Neural progenitor cell (in vitro differentiated cells): Measurements from ENCODE around the gene FAM234B. TPM values are rescaled to one million over a fixed set of nuclear protein-coding genes. Genes with fewer than 3 reads are reported as not detected.
A peak's percentile ranks its signal among the peaks of the same experiment; 100 is the strongest.

Experiments
- DNase-seq: peaks from one replicate; pipeline ENCODE4 v3.0.0-alpha.2; 2016; ENCODE audit warnings: low spot score
- H2AFZ ChIP-seq: fragments of 200-600 bp; sonication (generic); replicated peaks from 2 replicates; pipeline ENCODE4 v1.6.1; 2016; ENCODE audit warnings: antibody characterized with exemption
- H3F3A ChIP-seq: fragments of 200-600 bp; sonication (generic); 2 replicates; pipeline ENCODE4 v1.6.1; 2016; ENCODE audit warnings: antibody characterized with exemption, low read depth
- H3K27ac ChIP-seq: fragments of 200-600 bp; sonication (generic); 2 replicates; pipeline ENCODE4 v1.5.1; 2016; ENCODE audit warnings: mild to moderate bottlenecking
- H3K27me3 ChIP-seq: fragments of 200-600 bp; sonication (generic); 2 replicates; pipeline ENCODE4 v1.6.1; 2016; ENCODE audit warnings: mild to moderate bottlenecking, moderate library complexity
- H3K36me3 ChIP-seq: fragments of 200-600 bp; sonication (generic); 2 replicates; pipeline ENCODE4 v1.5.1; 2016
- H3K4me1 ChIP-seq: fragments of 200-600 bp; sonication (generic); 2 replicates; pipeline ENCODE4 v1.6.1; 2016; ENCODE audit warnings: mixed run types
- H3K4me2 ChIP-seq: fragments of 200-600 bp; sonication (generic); 2 replicates; pipeline ENCODE4 v1.6.1; 2016
- H3K4me3 ChIP-seq: fragments of 200-600 bp; sonication (generic); 2 replicates; pipeline ENCODE4 v1.5.1; 2016
- H3K79me2 ChIP-seq: fragments of 200-600 bp; sonication (generic); 2 replicates; pipeline ENCODE4 v1.6.1; 2016; ENCODE audit warnings: low read depth
- H3K9ac ChIP-seq: fragments of 200-600 bp; sonication (generic); 2 replicates; pipeline ENCODE4 v1.6.1; 2016
- H3K9me3 ChIP-seq: fragments of 200-600 bp; sonication (generic); 2 replicates; pipeline ENCODE4 v1.5.1; 2016; ENCODE audit warnings: low read depth
- H4K20me1 ChIP-seq: fragments of 200-600 bp; sonication (generic); 2 replicates; pipeline ENCODE4 v1.6.1; 2016; ENCODE audit warnings: low read depth
- H3K27ac Mint-ChIP-seq: 3 replicates; pipeline ENCODE4 v1.8.0; 2021; ENCODE audit warnings: mixed read lengths
- H3K27me3 Mint-ChIP-seq: 2 replicates; pipeline ENCODE4 v1.8.0; 2022; ENCODE audit warnings: low read depth, mild to moderate bottlenecking, inconsistent platforms, moderate library complexity, mixed read lengths; ENCODE audit not compliant: insufficient read depth
- H3K36me3 Mint-ChIP-seq: 3 replicates; pipeline ENCODE4 v1.8.0; 2021; ENCODE audit warnings: mixed read lengths
- H3K4me1 Mint-ChIP-seq: 3 replicates; pipeline ENCODE4 v1.8.0; 2021; ENCODE audit warnings: mixed read lengths
- H3K4me3 Mint-ChIP-seq: 3 replicates; pipeline ENCODE4 v1.8.0; 2021; ENCODE audit warnings: mild to moderate bottlenecking, moderate library complexity, mixed read lengths
- H3K9me3 Mint-ChIP-seq: 3 replicates; pipeline ENCODE4 v1.8.0; 2020; ENCODE audit warnings: mixed read lengths
- CTCF ChIP-seq: fragments of 200-600 bp; sonication (generic); IDR thresholded peaks from 2 replicates; pipeline ENCODE4 v1.5.1; 2017; ENCODE audit warnings: antibody characterized with exemption, mild to moderate bottlenecking
- EZH2 ChIP-seq: fragments of 200-600 bp; sonication (generic); IDR thresholded peaks from 2 replicates; pipeline ENCODE4 v1.6.1; 2017; ENCODE audit warnings: antibody characterized with exemption, mild to moderate bottlenecking, moderate library complexity
- EZH2phosphoT487 ChIP-seq: fragments of 200-600 bp; sonication (generic); IDR thresholded peaks from 2 replicates; pipeline ENCODE4 v1.6.1; 2017; ENCODE audit warnings: antibody characterized with exemption
- total RNA-seq: library from RNA; depleted of rRNA; stranded (reverse); fragments of >200 nt; gene quantifications from 2 replicates; pipeline ENCODE4 v1.2.3, GENCODE V29; 2015; ENCODE audit warnings: low replicate concordance

Gene FAM234B
- total RNA-seq, 1 donor from 2014 or later, result 20.8 TPM

DNA sequence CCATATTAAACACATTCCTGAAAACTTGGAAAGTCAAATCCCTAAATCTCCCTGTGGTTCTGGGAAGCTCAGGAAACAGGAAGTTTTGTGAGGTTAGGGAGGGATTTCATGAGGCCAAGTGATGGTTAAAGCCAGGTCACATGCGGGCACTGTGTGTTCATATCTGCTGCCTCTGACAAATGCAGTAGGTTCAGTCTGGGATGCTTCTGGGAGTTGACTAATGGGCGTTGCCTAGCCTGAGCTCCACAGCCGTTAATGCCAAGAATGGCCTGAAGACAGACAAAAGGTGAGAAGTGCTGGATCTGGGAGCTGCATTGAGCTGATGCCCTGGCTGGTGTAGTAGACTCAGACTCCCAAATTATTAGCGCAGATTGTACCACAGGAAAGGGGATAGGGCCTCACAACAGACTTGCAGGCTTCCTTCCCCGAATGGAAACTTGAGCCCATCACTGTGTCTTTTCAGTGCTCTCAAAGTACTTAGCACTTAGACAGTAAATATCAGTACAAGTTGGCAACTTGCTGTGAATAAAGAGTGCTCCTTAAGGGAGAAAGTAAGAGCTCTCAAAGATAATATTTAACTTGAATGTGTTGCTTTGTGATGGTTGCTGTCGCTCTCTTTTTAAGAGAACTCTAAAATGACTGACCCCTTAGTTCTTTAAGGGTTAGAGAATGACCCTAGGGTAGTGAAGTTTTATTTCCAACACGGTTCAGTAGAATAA lies 41.9 kb downstream of the FAM234B start:
- Mint-ChIP-seq H3K9me3 (no peaks in the 10 kb centered on the region), H3K4me3 (no peak overlapping the region), H3K27ac (no peak overlapping the region), H3K4me1 (peaks cover 21% of the 10 kb centered on the region), H3K27me3 (peaks cover 6% of the 10 kb centered on the region), H3K36me3 (peaks cover 28% of the 10 kb centered on the region)
- H4K20me1 ChIP-seq, result no peaks in the 10 kb centered on the region
- no peaks in the 10 kb centered on the region for H3K27me3 ChIP-seq
- H3F3A ChIP-seq, result no peaks in the 10 kb centered on the region
- TF ChIP-seq EZH2phosphoT487 (no peak), EZH2 (no peak), CTCF (no peak)
- no peak overlapping the region for H2AFZ ChIP-seq
- no peak overlapping the region for H3K4me3 ChIP-seq
- DNase-seq, result no peak
- H3K9ac ChIP-seq, result no peak overlapping the region
- no peak overlapping the region for H3K27ac ChIP-seq
- H3K9me3 ChIP-seq, result no peaks in the 10 kb centered on the region
- no peaks in the 10 kb centered on the region for H3K79me2 ChIP-seq
- peaks cover 9% of the 10 kb centered on the region for H3K4me1 ChIP-seq
- H3K4me2 ChIP-seq, result no peak overlapping the region
- no peaks in the 10 kb centered on the region for H3K36me3 ChIP-seq

DNA sequence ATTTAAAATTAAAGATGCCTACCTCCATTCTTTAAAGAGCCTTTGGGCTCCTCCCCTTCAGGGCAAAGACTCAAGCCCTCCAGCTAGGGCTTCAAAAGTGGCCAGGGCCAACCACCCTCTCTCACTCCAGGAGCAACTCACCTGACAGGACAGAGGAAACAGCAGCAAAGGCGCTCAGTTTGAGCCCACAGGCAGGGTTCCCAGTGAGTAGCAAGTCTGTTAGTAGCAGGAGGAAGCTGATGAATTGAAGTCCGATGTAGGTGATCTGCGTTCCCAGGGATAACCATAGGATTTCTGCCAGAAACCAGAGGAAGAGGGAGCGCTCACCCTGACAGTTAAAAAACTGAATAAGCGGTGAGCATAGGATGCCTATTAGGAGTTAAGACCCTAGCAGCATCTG lies 43.6 kb downstream of the FAM234B start:
- Histone ChIP-seq H3K4me3 (no peak overlapping the region), H2AFZ (no peak overlapping the region), H3K27ac (no peak overlapping the region), H3K36me3 (no peaks in the 10 kb centered on the region), H3K27me3 (no peaks in the 10 kb centered on the region), H4K20me1 (no peaks in the 10 kb centered on the region), H3F3A (no peaks in the 10 kb centered on the region), H3K4me1 (peaks cover 9% of the 10 kb centered on the region), H3K9ac (no peak overlapping the region), H3K4me2 (no peak overlapping the region), H3K79me2 (no peaks in the 10 kb centered on the region), H3K9me3 (no peaks in the 10 kb centered on the region)
- no peak for TF ChIP-seq EZH2phosphoT487
- TF ChIP-seq CTCF, result no peak
- no peak for TF ChIP-seq EZH2
- Mint-ChIP-seq H3K27me3 (peaks cover 3% of the 10 kb centered on the region), H3K36me3 (peaks cover 27% of the 10 kb centered on the region), H3K27ac (peak overlapping the region; percentile 23), H3K4me3 (no peak overlapping the region), H3K9me3 (no peaks in the 10 kb centered on the region), H3K4me1 (peaks cover 30% of the 10 kb centered on the region)
- no peak for DNase-seq

GRCh38 chr12:13088496-13088895 lies 44.3 kb downstream of the FAM234B start:
- H3F3A ChIP-seq, result no peaks in the 10 kb centered on the region
- peak overlapping the region; percentile 51 for H3K27ac Mint-ChIP-seq
- H3K4me3 Mint-ChIP-seq, result no peak overlapping the region
- H3K4me2 ChIP-seq, result no peak overlapping the region
- TF ChIP-seq EZH2 (no peak), CTCF (no peak), EZH2phosphoT487 (no peak)
- H3K79me2 ChIP-seq, result no peaks in the 10 kb centered on the region
- H2AFZ ChIP-seq, result no peak overlapping the region
- H3K27ac ChIP-seq, result no peak overlapping the region
- H4K20me1 ChIP-seq, result no peaks in the 10 kb centered on the region
- no peaks in the 10 kb centered on the region for H3K36me3 ChIP-seq
- DNase-seq, result no peak
- H3K9me3 ChIP-seq, result no peaks in the 10 kb centered on the region
- no peak overlapping the region for H3K9ac ChIP-seq
- H3K27me3 ChIP-seq, result no peaks in the 10 kb centered on the region
- peaks cover 23% of the 10 kb centered on the region for H3K36me3 Mint-ChIP-seq
- H3K4me1 ChIP-seq, result peaks cover 9% of the 10 kb centered on the region
- no peaks in the 10 kb centered on the region for H3K9me3 Mint-ChIP-seq
- peaks cover 35% of the 10 kb centered on the region for H3K4me1 Mint-ChIP-seq
- no peak overlapping the region for H3K4me3 ChIP-seq
- H3K27me3 Mint-ChIP-seq, result peaks cover 4% of the 10 kb centered on the region
